HG03565 (cell line): ENCODE results near the gene PSMD11.

Source experiments
- ATAC-seq: cut with Tn5 transposase; IDR thresholded peaks from one replicate; pipeline ENCODE4 v1.9.1; 2021; ENCODE audit warnings: mild to moderate bottlenecking, moderate library complexity; ENCODE audit not compliant: unreplicated experiment

PSMD11 gene

DNA sequence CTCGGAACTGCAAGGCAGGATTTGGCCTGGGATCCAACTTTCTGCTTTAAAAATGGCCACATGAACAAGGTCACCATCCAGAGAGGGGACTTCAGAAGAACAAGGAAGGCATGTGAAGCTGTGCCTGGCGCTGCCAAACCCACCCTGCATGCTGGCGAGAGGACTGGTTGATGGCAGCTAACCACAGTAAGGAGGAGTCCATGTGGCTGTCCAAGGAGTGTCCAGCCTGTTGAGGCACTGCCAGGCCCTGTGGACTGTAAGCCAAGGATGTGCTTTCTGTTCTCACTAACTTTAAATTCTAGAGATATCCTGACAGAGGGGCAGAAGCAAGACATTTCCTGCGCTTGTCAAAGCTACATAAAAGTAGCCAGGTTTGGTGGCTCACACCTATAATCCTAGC is 82.8 kb downstream of the PSMD11 start:
- no peak for ATAC-seq

DNA sequence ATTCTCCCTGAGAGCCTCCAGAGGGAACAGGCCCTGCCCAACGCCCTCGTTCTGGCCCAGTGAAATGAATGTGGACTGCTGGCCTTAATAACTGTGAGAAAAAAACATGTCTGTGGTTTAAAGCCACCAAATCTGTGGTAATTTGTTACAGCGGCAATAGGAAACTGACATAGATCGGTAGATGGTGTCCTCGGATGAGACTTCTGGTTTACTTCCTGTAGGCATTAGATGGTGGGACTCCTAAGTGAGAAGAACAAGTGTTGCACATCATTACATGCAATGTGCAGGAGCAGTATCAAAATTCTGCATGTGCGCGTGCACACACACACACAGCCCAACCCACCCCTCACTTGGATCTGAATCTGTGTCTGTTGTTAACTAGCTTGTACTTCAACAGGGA is 84.5 kb downstream of the PSMD11 start:
- ATAC-seq: no peak

DNA sequence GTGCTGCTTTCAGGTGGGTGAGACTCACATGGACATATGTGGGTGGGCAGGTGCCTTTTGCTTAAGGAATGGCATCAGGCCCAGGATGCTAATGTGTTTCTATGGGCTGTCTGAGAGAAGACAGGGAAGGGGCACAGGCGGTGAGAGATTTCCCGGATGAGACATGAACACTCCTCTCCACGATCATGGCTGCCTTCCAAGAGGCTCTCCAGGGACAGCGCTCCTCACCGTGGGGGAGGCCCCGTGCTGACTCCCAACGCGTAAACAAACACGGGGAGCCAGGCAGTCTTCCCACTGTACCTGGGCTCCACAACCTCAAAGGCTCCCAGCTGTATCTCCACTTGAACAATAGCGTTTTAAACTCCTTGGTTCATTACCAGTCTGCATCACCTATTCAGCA is 85.3 kb downstream of the PSMD11 start:
- no peak for ATAC-seq
